ENCODE results near the gene WBP2.
A peak's percentile ranks its signal among the peaks of the same experiment; 100 is the strongest.

Gene WBP2

GRCh38 chr17:75826561-75827307, 28.4 kb downstream of the WBP2 start:
- DNase-seq: no peak

GRCh38 chr17:75825748-75826370, 29.3 kb downstream of the WBP2 start:
- no peak for DNase-seq

- peak; percentile 80 for DNase-seq
Observed at GRCh38 chr17:75825149-75825552, 30.0 kb downstream of the WBP2 start.

GRCh38 chr17:75824666-75825065, 30.5 kb downstream of the WBP2 start:
- DNase-seq: no peak

GRCh38 chr17:75824050-75824552, 31.0 kb downstream of the WBP2 start:
- no peak for DNase-seq

GRCh38 chr17:75823257-75824041, 31.7 kb downstream of the WBP2 start:
- DNase-seq: no peak

GRCh38 chr17:75822800-75823166, 32.4 kb downstream of the WBP2 start:
- DNase-seq: no peak

- DNase-seq: no peak
Observed at GRCh38 chr17:75822119-75822799, 32.9 kb downstream of the WBP2 start.

- no peak for DNase-seq
Observed at GRCh38 chr17:75821552-75821951, 33.6 kb downstream of the WBP2 start.

GRCh38 chr17:75820094-75821080, 34.7 kb downstream of the WBP2 start:
- DNase-seq: no peak

- DNase-seq: no peak
Observed at GRCh38 chr17:75819678-75820077, 35.5 kb downstream of the WBP2 start.

- DNase-seq: no peak
Observed at GRCh38 chr17:75819116-75819515, 36.0 kb downstream of the WBP2 start.

GRCh38 chr17:75818326-75818885, 36.7 kb downstream of the WBP2 start:
- DNase-seq: no peak

GRCh38 chr17:75817571-75817970, 37.6 kb downstream of the WBP2 start:
- DNase-seq: no peak

- no peak for DNase-seq
Observed at GRCh38 chr17:75816693-75817092, 38.4 kb downstream of the WBP2 start.

GRCh38 chr17:75815399-75815798, 39.7 kb downstream of the WBP2 start:
- DNase-seq: no peak

GRCh38 chr17:75814900-75815373, 40.2 kb downstream of the WBP2 start:
- no peak for DNase-seq

GRCh38 chr17:75814021-75814395, 41.1 kb downstream of the WBP2 start:
- DNase-seq: no peak

GRCh38 chr17:75813081-75814020, 41.8 kb downstream of the WBP2 start:
- no peak for DNase-seq
